Left ventricle myocardium superior (tissue), 1 donor: ENCODE measurements around the gene MYO15A. TPM values are rescaled to one million over a fixed set of nuclear protein-coding genes. Genes with fewer than 3 reads are reported as not detected.
"Not testable (repeated sequence)": the region's sequence is repeated elsewhere in the genome, so short reads cannot be mapped to it uniquely, and the experiment has no call there.

Experiments
- ATAC-seq: fragments of 200-7000 bp; cut with Tn5 transposase; one replicate; pipeline ENCODE4 v1.9.1; 2020; ENCODE audit warnings: mild to moderate bottlenecking, moderate library complexity
- DNase-seq: peaks from one replicate; pipeline ENCODE4 v3.0.0-alpha.2; 2020
- intact Hi-C: fragments of 100-400 bp; cut with micrococcal nuclease; formaldehyde crosslinking; loops from one replicate; pipeline ENCODE4 v1.11.0; 2022
- total RNA-seq: library from RNA; stranded (reverse); fragmentation: NEBNext Ultra II Directional; extraction: Animal tissue kit (Norgen Biotek cat#: 25700); gene quantifications from one replicate; pipeline ENCODE4 v1.2.1, GENCODE V29; 2021
- donor health status: DM: no; HTN: yes; CAD: no; lungs with severe emphysema.

MYO15A gene
- total RNA-seq, 1 donor from 2014 or later = 0.45 TPM

DNA sequence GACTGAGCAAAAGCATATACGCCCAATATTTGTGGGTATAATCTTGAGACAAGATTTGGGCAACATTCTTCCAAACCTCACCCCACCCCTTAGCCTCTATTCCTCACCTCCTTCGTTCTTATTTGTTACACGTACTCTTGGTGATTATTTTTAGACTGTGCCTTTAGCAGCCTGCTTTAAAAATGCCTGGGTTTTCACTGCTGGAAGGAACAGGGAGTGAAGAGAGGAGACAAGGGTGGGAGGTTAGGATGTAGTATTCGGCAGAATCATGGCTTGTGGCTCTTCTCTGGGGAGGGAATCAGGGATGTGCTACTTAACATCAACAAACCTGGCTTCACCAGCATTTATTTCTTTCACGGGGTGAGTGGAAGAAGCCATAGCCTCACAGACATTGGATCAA lies 86.7 kb downstream of the MYO15A start:
- no peak for ATAC-seq
- intact Hi-C loops = no loop called here
- DNase-seq = no peak

DNA sequence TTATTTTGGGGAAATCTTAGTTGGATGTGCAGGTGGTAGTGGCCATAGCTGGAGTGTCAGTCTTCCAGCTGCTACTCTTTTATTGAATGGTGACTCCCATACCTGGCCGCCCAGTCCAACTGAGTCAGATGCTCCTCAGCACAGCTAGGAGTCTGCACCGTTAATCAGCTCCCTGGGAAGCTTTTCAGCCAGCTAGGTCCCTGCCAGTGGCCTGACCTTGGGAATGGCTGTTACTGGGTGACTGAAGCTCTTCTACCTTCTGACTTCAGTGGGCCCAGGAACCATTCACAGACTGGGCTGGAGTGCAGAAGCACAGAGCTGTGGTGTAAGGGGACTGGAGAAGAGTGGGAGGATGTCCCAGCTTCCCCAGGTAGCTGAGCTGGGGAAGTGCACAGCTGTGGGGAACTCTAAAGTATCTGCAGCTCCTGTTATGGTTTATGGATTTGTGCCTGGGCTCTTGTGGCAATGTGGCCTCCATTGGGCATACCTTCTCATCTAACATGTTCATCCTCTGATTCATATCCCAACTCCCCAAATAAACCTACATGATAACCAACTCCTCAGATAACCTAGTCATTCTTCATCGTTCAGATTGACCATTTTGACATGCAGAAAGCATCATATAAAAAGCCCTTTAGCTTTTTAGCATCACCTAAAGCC lies 89.1 kb downstream of the MYO15A start:
- intact Hi-C loops = no loop called here
- ATAC-seq = no peak
- no peak for DNase-seq

DNA sequence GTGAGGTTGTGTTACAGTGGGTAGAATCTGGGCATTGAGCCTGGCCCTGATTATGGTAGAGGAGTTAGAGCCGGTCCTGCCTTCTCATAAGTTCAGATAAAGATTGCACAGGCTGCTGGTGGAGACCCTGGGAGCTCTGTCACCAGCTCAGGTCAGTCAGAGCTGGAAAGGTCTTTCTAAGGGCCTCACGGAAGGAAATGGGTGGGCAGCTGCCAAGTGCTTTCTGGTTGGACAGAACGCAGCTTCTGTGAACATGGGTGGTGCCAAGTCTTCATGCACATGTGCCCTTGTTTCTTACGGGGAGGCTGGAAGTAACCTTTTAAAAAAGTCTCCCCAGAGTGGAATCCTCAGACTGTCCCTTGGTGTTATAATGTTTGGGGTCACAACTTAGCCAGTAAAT lies 90.0 kb downstream of the MYO15A start:
- intact Hi-C loops = no loop called here
- ATAC-seq (peak; percentile 30), DNase-seq (peak; percentile 41)

DNA sequence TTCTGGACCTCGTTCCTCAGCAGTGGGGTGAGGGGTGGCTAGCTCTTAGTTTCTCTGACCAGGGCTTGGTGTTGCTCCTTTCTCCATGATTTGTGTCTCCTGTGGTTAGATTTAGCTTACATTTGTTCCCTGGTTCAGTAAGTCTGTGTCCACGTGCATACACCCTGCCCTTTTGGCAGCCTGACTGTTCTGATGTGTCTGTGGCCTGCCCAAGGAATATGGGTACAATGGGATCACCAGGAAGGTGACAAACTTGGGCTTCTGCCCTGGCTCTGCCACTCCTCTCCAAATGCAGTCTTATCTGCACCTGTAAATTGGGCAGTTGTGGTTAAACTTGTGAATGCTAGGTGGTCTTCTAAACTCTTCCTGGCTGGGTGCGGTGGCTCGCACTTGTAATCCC lies 92.6 kb downstream of the MYO15A start:
- DNase-seq = no peak
- intact Hi-C loops = no loop called here
- peak; percentile 68 for ATAC-seq

DNA sequence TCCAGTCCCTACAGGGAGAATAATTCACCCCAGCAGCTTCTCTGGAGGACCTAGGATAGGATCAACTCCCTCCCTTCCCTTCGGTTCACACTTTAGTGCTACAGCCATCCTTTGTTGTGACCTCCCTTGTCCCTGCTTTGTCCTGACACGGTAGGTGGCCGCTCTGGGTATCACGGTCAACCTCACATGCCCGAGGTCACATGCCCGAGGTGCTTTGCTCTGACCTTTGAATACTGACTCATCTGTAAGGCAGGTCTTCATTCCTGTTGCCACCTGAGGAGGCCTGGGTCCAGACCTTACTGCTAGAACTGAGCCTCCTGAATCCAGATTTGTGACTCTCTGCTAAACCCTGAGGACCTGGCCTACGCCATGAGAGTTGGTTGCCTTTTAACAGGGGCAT lies 94.8 kb downstream of the MYO15A start:
- intact Hi-C loops = no loop called here
- DNase-seq = no peak
- peak; percentile 7 for ATAC-seq

GRCh38 chr17:18205861-18206260 lies 97.3 kb downstream of the MYO15A start:
- ATAC-seq (peak; percentile 11), DNase-seq (no peak)
- intact Hi-C loops = no loop called here

GRCh38 chr17:18206962-18207361 lies 98.4 kb downstream of the MYO15A start:
- DNase-seq (no peak), ATAC-seq (no peak)
- intact Hi-C loops = no loop called here

GRCh38 chr17:18208092-18208491 lies 99.5 kb downstream of the MYO15A start:
- intact Hi-C loops = no loop called here
- DNase-seq (no peak), ATAC-seq (no peak)

DNA sequence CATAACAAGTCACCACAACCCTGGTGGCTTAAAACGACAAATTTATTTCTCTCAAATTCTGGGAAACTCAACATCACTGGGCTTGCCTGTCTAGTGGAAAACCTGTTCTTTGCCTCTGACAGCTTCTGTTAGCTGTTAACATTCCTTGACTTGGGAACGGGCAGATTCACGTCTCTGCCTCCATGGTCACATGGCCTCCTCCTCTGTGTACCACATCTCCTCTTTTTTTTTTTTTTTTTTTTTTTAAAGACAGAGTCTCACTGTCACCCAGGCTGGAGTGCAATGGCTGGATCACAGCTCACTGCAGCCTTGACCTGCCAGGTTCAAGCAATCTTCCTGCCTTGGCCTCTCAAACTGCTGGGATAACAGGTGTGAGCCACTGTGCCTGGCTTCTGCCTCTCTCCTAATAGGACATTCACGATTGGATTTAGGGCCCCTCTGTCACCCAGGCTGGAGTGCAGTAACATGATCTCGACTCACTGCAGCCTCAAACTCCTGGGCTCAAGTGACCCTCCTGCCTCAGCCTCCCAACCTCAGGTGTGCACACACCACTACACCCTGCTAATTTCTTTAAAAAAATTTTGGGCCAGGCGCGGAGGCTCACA lies 105.2 kb downstream of the MYO15A start:
- DNase-seq (no peak), ATAC-seq (no peak)
- intact Hi-C loops = no loop called here

DNA sequence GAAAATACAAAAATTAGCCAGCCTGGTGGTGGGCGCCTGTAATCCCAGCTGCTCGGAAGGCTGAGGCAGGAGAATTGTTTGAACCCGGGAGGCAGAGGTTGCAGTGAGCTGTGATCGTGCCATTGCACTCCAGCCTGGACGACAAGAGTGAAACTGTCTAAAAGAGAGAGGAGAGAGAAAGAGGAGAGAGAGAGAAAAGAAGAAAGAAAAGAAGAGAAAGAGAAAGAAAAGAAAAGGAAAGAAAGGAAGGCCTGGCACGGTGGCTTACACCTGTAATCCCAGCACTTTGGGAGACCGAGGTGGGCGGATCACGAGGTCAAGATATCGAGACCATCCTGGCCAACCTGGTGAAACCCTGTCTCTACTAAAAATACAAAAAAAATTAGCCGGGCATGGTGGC lies 108.3 kb downstream of the MYO15A start:
- not testable (repeated sequence) for DNase-seq
- intact Hi-C loops = loop anchor here (5.0 kb wide), 2 partner anchors 75 to 95 kb away; partner anchors contain the start of gene TOP3A

GRCh38 chr17:18217412-18218015 lies 109.0 kb downstream of the MYO15A start:
- intact Hi-C loops = loop anchor here (5.0 kb wide), 2 partner anchors 75 to 95 kb away; partner anchors contain the start of gene TOP3A
- ATAC-seq (peak; percentile 90), DNase-seq (peak; percentile 85)

More for the DNA sequence above, 108.3 kb downstream of the MYO15A start:
- not testable (repeated sequence) for ATAC-seq

DNA sequence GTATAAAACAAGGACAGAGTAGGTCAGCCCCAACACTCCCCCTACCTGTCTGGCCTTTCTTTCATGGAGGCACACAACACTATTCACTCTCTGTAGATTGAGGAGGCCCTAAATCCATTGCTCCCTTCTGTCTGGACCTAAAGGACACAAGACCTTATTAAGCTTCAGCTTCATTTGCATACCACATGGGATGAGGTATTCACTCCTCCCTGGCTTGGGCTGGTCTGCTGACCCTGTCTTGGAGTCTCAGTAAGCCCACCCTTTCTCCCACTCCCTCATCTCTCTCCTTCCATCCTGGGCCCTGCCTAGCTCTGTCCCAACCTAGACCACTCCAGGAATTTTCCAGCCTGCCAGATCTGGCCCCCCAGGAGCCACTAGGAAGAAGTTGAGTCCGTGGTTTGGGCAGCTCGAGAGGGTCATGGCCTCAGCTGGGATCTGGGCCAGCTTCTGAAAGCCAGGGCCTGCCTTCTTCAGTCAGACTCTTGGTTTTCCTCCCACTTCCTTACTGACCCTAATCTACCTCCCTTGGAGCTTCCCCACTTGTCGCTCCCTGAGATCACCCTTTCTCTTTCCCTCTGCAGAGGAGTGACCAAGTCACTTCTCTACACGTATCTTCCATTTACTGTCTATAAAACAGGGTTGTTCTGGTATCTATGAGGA lies 110.3 kb downstream of the MYO15A start:
- intact Hi-C loops = loop anchor here (5.0 kb wide), 2 partner anchors 77 to 93 kb away; partner anchors contain the start of gene TOP3A
- peak; percentile 52 for DNase-seq
- ATAC-seq = peak; percentile 41

- ATAC-seq (no peak), DNase-seq (no peak)
- intact Hi-C loops = no loop called here
These were observed 115.5 kb downstream of the MYO15A start for GRCh38 chr17:18224053-18224386.

- intact Hi-C loops = no loop called here
- DNase-seq = peak; percentile 64
- ATAC-seq = peak; percentile 57
These were observed 116.0 kb downstream of the MYO15A start for GRCh38 chr17:18224387-18225120.

- intact Hi-C loops = no loop called here
- DNase-seq (peak; percentile 99), ATAC-seq (peak; percentile 97)
These were observed 116.6 kb downstream of the MYO15A start, which contains the start of gene LLGL1 for GRCh38 chr17:18225121-18225641. Gene LLGL1, plus strand, starts transcription at chr17:18225635. Its CDS starts 48 bp downstream, at chr17:18225683.

GRCh38 chr17:18225642-18226283 lies 117.2 kb downstream of the MYO15A start:
- intact Hi-C loops = no loop called here
- ATAC-seq (no peak), DNase-seq (no peak)

GRCh38 chr17:18226284-18226945 lies 117.9 kb downstream of the MYO15A start:
- ATAC-seq (no peak), DNase-seq (no peak)
- intact Hi-C loops = no loop called here

- ATAC-seq (no peak), DNase-seq (no peak)
- intact Hi-C loops = no loop called here
These were observed 119.1 kb downstream of the MYO15A start for GRCh38 chr17:18227635-18228034.
